Measurements from ENCODE around the gene TSPYL2.

TSPYL2 gene

DNA sequence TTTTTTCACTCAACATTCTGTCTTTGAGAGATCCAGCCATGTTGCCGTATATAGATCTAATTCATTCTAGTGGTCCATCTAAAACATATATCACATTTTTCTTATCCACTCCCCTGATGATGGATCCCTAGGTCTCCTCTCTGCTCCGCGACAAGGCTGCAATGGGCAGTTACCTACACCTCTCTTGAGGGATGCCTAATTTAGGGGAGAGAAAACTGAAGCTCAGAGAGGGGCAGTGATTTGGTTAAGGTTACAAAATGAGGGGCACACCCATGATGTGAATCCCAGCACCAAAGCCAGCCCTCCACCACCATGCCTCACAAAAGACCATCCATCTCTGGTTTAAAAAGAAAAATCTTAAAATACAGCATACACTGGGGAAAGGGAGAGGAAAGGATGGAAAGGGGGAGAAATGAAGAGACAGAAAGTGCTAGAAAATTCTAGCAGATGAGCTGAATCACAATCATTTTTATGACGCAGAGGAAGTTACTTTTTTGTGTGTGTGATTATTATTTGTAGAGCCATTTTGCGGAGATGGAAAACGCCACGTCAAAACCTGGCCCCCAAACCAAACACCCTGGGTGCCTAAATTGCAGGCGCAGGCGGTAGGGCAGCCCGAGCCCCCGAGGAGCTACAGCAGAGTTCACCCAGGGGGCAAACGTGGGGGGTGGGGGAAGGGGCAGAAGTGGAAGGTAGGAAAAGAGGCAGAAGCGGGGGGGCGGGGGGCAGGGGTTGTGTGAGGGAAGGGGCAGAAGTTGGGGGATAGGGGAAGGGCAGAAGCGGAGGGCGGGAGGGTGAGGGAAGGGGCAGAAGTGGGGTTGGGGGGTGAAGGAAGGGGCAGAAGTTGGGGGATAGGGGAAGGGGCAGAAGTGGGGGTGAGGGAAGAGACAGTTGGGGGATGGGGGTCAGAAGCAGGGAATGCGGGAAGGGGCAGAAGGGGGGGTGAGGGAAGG, 1.3 kb upstream of the TSPYL2 start:
- no peak for DNase-seq (ENCODE audit: low read depth in 2 of 3, low spot score in 1 of 3)

DNA sequence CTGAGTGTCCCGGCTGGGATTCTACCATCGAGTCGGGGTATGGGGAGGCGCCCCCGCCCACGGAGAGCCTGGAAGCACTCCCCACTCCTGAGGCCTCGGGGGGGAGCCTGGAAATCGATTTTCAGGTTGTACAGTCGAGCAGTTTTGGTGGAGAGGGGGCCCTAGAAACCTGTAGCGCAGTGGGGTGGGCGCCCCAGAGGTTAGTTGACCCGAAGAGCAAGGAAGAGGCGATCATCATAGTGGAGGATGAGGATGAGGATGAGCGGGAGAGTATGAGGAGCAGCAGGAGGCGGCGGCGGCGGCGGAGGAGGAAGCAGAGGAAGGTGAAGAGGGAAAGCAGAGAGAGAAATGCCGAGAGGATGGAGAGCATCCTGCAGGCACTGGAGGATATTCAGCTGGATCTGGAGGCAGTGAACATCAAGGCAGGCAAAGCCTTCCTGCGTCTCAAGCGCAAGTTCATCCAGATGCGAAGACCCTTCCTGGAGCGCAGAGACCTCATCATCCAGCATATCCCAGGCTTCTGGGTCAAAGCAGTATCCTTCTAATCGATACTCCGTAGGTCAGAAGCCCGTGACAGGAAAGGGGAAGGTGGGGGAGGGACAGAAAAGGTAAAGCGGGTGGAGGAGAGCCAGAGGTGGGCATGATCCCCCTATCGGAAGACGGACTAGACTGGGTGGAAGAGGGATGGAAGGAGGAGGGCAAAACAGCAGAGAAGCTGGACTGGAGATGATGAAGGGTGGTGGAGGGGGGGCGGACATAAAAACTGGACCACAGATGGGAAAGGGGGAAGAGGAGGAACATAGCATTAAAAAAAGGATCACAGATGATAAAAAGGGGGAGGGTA, 828 bp downstream of the TSPYL2 start:
- DNase-seq (ENCODE audit: low read depth in 2 of 3, low spot score in 1 of 3): no peak

DNA sequence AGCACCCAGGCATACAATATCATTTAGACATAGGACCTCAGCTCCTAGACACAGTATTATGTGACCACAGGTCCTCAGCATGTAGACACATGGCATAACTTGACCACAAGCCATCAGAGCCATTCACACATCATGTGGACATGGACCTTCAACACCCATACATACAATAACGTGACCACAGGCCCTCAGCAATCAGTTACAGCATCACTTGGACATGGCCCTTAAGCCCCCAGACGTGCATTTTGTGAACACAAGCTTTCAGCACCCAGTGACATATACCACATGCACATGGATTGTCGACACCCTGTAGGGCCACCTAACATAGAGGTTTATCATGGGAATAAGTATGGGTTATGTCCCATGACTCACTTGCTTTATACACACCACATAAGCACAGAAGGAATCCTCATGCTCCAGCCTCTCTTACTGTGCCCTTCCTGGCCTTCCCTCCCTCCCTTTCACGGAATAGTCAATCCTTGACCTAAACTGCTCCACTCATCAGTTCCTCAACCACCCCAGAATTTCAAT, 1.9 kb downstream of the TSPYL2 start:
- no peak for DNase-seq (ENCODE audit: low read depth in 2 of 3, low spot score in 1 of 3)

DNA sequence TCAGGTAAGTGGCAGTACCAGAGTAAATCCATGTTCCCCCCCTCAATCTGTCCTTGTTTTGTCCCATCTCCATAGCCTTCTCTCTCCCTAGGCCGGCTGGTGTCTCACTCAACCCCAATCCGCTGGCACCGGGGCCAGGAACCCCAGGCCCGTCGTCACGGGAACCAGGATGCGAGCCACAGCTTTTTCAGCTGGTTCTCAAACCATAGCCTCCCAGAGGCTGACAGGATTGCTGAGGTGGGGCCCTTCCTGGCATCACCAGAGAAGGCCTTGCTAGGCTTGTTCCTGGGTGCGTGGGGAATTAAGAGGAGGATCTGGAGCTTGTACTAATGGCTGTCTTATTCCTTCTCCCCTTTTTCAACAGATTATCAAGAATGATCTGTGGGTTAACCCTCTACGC, 2.7 kb downstream of the TSPYL2 start:
- no peak for DNase-seq (ENCODE audit: low read depth in 2 of 3, low spot score in 1 of 3)

DNA sequence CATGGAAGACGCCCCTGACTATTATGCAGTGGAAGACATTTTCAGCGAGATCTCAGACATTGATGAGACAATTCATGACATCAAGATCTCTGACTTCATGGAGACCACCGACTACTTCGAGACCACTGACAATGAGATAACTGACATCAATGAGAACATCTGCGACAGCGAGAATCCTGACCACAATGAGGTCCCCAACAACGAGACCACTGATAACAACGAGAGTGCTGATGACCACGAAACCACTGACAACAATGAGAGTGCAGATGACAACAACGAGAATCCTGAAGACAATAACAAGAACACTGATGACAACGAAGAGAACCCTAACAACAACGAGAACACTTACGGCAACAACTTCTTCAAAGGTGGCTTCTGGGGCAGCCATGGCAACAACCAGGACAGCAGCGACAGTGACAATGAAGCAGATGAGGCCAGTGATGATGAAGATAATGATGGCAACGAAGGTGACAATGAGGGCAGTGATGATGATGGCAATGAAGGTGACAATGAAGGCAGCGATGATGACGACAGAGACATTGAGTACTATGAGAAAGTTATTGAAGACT, 3.6 kb downstream of the TSPYL2 start:
- no peak for DNase-seq (ENCODE audit: low read depth in 2 of 3, low spot score in 1 of 3)

DNA sequence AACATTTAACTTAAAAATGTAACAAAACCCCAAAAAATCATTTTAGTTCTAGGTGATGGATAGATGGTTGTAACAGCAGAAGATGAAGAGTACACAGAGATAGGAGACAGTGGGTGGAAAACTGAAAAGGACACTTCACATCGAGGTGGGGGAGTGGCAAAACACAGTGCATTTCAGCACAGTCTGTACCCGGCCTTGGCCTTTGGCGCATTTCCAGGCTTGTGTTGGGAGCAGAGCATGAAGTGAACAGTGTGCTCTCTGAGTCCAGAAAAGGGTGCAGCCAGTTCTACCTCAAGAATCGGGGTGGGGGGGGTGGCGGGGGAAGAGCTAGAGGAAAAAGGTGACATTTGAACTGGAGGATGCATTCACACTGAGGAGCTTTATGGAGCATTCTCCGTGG, 4.3 kb downstream of the TSPYL2 start:
- DNase-seq (ENCODE audit: low read depth in 2 of 3, low spot score in 1 of 3): no peak

DNA sequence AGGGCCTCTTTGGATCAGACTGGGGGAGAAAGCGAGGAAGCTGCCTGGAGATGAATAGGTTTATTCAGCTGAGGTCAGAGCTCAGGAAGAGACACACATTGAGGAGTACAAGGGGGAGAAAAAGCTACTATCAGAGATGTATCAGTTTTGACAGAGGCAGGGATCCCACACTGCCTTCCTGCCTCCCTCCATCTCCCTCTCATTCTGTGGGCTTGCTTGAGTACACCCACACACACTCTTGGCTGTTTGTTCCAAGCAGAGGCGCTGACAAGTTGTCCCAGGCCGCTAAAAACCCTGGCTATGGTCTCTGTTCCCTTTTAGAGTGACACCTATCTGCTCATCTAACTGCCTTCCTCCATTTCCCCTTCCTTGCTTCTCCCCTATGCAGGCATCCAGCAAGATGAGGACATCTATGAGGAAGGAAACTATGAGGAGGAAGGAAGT, 5.2 kb downstream of the TSPYL2 start:
- DNase-seq (ENCODE audit: low read depth in 2 of 3, low spot score in 1 of 3): no peak

DNA sequence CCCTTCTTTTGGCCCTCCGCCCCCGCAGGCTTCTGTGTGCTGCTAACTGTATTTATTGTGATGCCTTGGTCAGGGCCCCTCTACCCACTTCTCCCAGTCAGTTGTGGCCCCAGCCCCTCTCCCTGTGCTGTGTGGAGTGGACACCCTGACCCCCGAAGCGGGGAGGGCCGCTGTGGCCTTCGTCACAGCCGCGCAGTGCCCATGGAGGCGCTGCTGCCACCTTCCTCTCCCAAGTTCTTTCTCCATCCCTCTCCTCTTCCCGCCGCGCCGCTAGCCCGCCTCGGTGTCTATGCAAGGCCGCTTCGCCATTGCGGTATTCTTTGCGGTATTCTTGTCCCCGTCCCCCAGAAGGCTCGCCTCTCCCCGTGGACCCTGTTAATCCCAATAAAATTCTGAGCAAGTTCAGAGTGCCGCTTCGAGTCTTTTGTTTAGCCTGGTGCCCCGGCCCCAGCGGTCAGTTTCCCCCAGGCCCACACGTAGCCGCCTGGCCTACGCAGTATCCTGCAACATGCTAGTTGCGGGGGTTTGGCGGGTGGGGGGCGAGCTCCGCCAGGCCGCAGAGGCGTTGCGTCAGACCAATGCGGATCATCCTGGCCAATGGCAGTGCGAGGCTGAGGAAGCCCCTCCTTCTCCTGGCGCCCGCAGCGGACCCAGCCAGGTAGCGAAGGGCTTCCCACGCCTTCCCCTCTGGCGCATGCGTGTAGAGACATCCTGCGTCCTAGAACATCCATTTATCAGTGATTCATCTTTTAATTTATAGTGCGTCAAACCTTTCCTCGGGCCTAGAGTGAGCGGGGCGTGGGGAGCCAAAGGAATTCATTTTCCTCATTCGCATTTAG, 6.2 kb downstream of the TSPYL2 start:
- DNase-seq (ENCODE audit: low read depth in 2 of 3, low spot score in 1 of 3): peak; percentile 59 to 60 (median 59)

DNA sequence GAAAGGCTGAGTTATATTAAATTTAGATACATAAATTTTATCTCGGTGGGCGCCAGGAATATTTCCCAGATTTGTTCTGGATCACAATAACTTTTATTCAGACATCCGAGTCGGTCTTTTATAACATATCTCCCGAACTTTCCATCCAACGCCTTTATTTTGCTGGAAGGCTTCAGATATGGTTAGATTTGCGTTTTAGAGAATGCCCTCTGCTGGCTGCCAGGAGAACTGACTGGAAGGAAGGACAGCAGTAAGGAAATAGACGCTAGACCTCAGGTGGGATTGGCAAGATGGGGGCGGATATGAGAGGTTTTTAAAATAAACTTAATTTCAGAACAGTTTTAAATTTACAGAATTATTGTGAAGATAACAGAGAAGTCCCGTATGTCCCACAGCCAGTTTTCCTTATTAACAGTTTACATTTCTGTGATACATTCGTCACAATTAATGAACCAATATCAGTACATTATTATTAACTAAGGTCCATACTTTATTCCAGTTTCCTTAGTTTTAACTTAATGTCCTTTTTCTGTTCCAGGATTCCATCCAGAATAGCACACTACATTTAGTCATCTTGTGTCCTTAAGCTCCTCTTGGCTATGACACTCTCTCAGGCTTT, 7.2 kb downstream of the TSPYL2 start:
- peak in 1 of 3 donors; percentile 47 for DNase-seq (ENCODE audit: low read depth in 2 of 3, low spot score in 1 of 3)

DNA sequence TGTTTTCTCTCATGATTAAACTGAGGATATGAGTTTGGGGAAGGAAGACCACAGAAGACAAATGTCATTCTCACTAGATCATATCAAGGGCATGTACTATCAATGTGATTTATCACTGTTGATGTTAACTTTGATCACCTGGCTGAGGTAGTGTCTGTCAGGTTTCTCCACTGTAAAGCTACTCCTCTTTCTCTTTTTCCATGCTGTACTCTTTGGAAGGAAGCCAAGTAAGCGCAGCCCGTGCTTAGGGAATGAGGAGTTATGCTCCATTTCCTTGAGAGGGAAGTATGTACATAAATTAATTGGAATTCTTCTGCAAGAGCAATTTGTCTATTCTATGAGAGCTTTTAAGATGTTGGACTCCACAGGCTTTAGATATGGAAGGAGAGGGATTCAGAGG, 7.8 kb downstream of the TSPYL2 start:
- no peak for DNase-seq (ENCODE audit: low read depth in 2 of 3, low spot score in 1 of 3)

DNA sequence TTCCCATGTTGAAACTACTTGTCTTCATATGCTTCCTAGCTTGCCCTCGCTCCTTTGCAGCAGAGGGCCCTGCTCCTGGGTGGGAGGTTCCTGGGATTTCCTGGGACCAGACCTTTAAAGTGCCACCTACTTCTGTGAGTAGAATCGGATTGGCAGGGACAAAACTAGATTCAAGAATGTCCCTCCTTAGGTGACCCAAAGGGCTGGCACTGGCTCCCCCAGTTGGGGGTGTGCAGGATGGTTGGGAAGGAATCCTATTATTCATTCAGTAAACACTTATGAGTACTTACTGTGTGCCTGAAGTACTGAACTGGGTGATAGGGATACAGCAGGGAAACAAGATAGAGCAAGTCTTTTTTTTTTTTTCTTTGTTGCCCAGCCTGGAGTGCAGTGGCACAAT, 9.2 kb downstream of the TSPYL2 start:
- no peak for DNase-seq (ENCODE audit: low read depth in 2 of 3, low spot score in 1 of 3)

DNA sequence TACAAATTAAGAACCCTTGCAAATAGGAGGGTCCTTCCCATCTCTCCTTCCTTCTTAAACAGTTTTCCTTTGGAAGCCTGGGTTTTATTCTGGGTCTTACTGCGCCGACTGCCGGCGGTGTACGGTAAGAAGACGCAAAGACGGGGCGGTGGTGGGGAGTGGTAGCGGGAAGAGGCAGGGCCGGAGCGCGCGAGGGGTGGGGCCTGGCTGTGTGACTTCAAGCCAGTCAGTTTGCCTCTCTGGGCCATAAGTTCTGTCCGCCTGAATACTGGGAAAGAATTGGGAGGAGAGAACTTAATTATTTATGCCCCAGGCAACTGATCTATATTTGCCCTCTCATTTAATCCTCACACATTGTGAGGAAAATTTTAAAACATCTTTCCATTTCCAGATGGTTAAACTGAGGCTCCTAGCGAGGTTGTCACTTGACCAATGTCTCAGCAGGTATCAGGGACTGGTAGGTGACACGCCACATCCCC, 11.0 kb downstream of the TSPYL2 start:
- DNase-seq (ENCODE audit: low read depth in 2 of 3, low spot score in 1 of 3): peak; percentile 55 to 72 (median 66)

DNA sequence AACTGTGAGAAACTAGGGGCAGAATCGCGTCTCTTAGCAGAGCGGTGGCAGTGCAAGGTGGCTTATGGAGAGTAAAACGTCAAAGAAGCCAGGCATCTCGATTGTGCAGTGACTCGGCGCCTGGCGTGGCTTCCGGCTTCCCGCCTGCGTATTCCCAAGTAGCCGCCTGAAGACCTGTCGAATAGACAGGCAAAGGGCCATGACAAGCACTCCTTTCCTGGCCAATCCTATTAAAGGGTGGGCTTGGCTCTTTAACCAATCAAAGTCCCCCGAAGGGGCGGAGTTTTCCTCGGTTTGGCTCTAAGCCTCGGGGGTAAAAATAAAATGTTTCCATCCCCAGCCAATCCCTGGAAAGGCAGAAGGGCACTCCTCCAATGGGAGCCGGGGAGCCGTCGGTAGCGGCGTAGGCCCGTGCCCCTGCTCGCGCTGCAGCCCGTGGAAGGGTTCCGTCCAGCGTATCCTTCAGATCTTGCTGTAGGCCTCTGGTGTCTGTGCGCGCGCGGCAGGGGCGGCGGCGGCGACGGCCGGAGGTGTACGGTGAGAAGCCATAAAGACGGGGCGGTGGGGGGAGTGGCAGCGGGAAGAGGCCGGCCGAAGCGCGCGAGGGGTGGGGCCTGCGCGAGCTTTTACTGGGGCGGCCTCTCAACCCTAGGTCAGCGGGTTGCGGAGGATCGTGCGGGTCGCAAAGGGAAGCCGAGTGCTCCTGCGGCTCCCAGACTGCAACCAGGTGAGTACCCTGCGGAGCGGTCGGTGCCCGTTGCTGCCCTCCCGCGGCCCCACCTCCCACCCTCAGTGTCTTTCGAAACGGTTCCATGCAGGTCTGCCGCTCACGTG, 11.8 kb downstream of the TSPYL2 start, which contains the start of gene KANTR:
Gene KANTR (plus strand): TSS at position 395 of the 834 bp plus-strand sequence. CDS start 30,131 bp downstream, outside the sequence.
- peak; percentile 65 to 70 (median 66) for DNase-seq (ENCODE audit: low read depth in 2 of 3, low spot score in 1 of 3)

DNA sequence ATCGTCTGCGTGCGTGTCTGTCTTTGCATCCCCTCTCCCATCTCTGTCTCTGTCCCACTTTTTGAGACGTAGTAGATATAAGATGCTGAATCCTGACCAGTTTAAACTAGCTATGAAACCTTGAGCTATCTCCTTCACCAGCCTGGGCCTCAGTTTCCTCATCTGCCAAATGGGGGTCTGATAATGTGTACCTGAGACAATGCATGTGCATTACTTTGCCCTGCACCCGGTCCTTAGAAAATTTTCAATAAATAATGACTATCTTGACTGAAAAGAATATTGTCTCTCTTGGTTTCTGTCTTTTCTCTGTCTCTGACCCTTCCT, 12.4 kb downstream of the TSPYL2 start:
- no peak for DNase-seq (ENCODE audit: low read depth in 2 of 3, low spot score in 1 of 3)

DNA sequence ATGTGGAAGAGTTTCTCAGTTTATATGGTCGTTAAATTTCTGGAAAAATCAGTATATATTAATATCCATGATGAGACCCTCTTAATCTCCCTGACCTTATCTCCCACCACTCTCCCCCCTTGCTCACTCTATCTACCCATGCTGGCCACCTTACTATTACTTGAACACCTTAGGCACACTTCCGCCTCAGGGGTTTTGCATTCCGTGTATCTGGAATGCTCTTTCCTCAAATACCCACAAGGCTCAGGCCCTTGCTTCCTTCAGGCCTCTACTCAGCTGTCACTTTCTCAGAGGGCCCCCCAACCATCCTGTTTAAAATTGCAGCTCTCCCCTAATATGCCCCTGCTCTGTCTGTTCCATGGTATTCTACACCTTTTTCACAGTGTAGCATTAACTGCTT, 13.6 kb downstream of the TSPYL2 start:
- no peak for DNase-seq (ENCODE audit: low read depth in 2 of 3, low spot score in 1 of 3)

DNA sequence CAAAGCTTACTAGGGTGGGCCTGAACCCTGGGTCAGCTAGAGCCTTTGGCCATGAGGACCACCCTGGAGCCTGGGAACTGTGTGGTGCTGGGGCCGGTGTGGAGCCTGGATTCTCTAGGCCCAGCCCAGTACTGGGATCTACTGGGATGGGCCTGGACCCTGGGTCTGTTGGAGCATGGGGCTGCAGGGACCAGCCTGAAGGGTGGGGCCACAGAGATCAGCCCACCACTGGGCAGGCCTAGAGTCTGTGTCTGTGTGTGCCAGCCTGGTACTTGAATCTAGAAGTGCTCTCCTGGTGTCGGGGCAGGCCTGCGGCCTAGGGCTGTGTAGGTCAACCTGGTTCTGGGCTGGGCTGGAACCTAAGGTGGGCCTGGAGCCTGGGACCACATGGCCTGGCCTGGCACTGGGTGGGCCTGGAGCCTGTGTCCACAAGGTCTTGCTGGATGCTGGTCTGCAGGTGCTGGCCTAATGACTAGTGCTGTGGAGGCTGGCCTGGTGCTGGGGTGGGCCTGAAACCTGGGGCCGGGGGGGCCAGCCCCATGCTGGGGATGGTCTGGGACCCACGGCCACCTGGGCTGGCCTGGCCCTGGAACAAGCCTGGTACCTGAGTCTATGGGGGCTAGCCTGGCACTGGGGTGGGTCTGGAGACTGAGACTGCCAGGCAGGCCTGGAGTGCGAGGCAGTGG, 32.8 kb downstream of the TSPYL2 start:
- no peak for DNase-seq (ENCODE audit: low read depth in 2 of 3, low spot score in 1 of 3)

DNA sequence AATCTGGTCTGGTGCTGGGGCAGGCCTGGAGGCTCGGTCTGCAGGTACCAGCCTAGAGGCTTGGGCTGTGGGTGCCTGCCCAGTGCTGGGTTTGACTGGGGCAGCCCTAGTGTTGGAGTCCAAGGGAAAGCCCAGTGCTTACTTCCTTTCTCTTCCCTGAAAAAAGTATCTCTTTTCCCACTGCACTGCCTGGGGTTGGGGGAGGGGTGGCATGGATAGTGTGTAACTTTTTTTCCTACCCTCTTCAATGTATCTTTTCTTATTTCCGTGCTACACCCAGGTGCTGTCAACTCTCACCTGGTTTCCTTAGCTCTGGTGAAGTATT, 33.3 kb downstream of the TSPYL2 start:
- DNase-seq (ENCODE audit: low read depth in 2 of 3, low spot score in 1 of 3): no peak

DNA sequence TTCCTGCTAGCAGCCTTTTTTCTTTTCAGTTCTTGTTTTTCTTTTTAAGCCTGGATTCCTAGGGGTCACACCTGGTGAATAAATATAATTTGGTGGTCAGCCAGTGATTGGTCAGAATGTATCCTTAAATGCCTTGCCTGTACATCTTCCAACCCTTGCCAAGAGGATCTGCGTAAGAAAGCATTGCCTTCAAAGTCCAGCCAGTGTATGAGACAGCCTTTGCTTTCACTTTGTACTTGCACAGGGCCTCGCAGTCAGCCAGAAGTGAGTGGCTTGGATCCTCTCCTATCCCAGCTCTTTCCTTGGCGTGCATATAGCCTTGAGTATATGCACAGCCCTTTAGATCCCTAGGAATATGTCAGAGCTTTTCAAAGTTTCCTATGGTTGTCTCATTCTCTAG, 33.9 kb downstream of the TSPYL2 start:
- DNase-seq (ENCODE audit: low read depth in 2 of 3, low spot score in 1 of 3): no peak

DNA sequence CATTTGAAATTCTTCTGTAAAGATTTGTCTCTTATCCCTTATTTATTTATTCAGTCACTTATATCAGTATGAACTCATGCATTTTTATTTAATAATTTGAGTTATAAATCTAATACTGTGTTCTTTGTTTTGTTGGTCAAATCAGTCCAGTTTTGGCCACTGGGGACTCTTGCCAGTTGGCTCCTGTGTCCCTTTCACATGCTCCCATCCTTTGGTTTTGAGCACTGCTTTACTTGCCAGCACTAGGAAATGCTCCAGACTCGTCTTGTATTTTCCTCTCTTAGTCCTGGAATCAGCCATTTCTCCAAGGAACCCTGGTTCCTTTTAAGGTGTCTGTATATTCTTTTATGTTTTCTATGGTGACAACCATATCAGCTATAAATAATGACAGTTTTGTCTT, 39.8 kb downstream of the TSPYL2 start:
- no peak for DNase-seq (ENCODE audit: low read depth in 2 of 3, low spot score in 1 of 3)
